OCI-LY3 (cell line): ENCODE data around the gene CDKN3.

Source experiments
- EZH2phosphoT487 ChIP-seq: fragments of 200-600 bp; shearing (Covaris generic); IDR thresholded peaks from 2 replicates; pipeline ENCODE4 v1.6.1; 2018; ENCODE audit warnings: antibody characterized with exemption, mixed run types, low read depth
- TF ChIP-seq, protein P1 (sequence below): fragments of 200-600, 300-600 bp; sonication (generic); IDR thresholded peaks from 2 replicates; pipeline ENCODE4 v1.5.1; 2014; ENCODE audit warnings: antibody characterized with exemption, low read length, low read depth

DNA sequence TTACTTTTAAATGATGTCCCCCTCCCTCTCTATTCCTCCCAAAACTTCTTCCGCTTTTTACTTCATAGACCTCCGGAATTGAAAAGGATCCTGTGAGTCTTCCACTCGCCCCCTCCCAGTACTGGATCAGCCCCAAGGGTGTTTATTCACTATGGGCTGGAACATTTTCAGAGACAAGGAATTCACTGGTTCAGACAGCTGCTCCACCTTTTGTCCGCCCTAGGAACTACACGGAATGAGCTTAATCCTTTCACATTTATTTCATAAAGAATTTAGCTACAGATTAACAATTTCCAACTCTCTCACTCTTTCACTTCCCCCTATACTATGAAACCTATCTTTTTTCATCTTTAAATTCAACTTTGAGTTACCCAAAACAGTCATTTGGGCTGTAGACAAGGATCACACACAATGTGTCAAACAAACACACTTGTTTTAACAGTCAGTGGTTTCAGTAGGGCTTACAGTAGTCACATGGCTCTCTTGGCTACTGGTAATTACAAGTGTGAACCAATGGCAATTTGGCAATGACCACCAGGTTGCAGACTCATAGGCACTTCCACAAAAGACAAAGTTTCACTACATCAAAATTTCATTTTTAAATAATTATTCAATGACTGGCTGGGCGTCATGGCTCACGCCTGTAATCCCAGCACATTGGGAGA lies 23.8 kb downstream of the CDKN3 start:
- TF ChIP-seq, protein P1, sequence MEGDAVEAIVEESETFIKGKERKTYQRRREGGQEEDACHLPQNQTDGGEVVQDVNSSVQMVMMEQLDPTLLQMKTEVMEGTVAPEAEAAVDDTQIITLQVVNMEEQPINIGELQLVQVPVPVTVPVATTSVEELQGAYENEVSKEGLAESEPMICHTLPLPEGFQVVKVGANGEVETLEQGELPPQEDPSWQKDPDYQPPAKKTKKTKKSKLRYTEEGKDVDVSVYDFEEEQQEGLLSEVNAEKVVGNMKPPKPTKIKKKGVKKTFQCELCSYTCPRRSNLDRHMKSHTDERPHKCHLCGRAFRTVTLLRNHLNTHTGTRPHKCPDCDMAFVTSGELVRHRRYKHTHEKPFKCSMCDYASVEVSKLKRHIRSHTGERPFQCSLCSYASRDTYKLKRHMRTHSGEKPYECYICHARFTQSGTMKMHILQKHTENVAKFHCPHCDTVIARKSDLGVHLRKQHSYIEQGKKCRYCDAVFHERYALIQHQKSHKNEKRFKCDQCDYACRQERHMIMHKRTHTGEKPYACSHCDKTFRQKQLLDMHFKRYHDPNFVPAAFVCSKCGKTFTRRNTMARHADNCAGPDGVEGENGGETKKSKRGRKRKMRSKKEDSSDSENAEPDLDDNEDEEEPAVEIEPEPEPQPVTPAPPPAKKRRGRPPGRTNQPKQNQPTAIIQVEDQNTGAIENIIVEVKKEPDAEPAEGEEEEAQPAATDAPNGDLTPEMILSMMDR: peak; percentile 50
- TF ChIP-seq EZH2phosphoT487: no peak
